OCI-LY7 (cell line): Measurements from ENCODE around the gene ANKRD33B. TPM values are rescaled to one million over a fixed set of nuclear protein-coding genes. Genes with fewer than 3 reads are reported as not detected.

ENCODE experiments used
- BruUV-seq: library from RNA; stranded (reverse); fragments of 400-500 nt; replicated peaks from 2 replicates; lab custom pipeline; 2021; lab: Mats Ljungman, UMichigan
- CTCF ChIA-PET: fragments of 300-600 bp; sonication (Branson Sonifier 250); formaldehyde crosslinking; loops from one replicate; lab custom pipeline; 2022; ENCODE audit warnings: antibody characterized with exemption; ENCODE audit not compliant: unreplicated experiment; lab: Charles Lee
- POLR2A ChIA-PET: fragments of 300-600 bp; sonication (Branson Sonifier 250); formaldehyde crosslinking; loops from one replicate; lab custom pipeline; 2022; ENCODE audit warnings: antibody characterized with exemption; lab: Charles Lee
- DNase-seq: peaks from one replicate; pipeline ENCODE4 v3.0.0-alpha.2; 2015; ENCODE audit warnings: low spot score
- H2AFZ ChIP-seq: fragments of 200-600 bp; sonication (generic), shearing (Covaris generic); 2 replicates; pipeline ENCODE4 v1.6.1; 2014; ENCODE audit warnings: mild to moderate bottlenecking, antibody characterized with exemption, low read length, moderate library complexity
- H3K27ac ChIP-seq: fragments of 200-600 bp; sonication (generic); 2 replicates; pipeline ENCODE4 v1.5.1; 2014; ENCODE audit warnings: mixed run types, low read depth, mild to moderate bottlenecking, moderate library complexity, low read length, inconsistent platforms; ENCODE audit not compliant: poor library complexity, severe bottlenecking
- H3K36me3 ChIP-seq: fragments of 200-600 bp; sonication (generic); 2 replicates; pipeline ENCODE4 v1.6.1; 2014; ENCODE audit warnings: mild to moderate bottlenecking, antibody characterized with exemption, low read length, moderate library complexity, mixed read lengths; ENCODE audit not compliant: insufficient read depth
- H3K4me1 ChIP-seq: fragments of 200-600 bp; sonication (generic); 2 replicates; pipeline ENCODE4 v1.5.1; 2014; ENCODE audit warnings: mild to moderate bottlenecking, low read length; ENCODE audit not compliant: insufficient read depth, poor library complexity, severe bottlenecking
- H3K4me2 ChIP-seq: fragments of 200-600 bp; sonication (generic); 2 replicates; pipeline ENCODE4 v1.6.1; 2014; ENCODE audit warnings: mild to moderate bottlenecking, low read length
- H3K4me3 ChIP-seq: fragments of 200-600 bp; sonication (generic); 2 replicates; pipeline ENCODE4 v1.5.1; 2014; ENCODE audit warnings: mild to moderate bottlenecking, low read depth, low read length; ENCODE audit not compliant: poor library complexity, severe bottlenecking
- H3K79me2 ChIP-seq: fragments of 200-600 bp; sonication (generic); 2 replicates; pipeline ENCODE4 v1.6.1; 2016; ENCODE audit warnings: low read depth, mild to moderate bottlenecking, low read length, moderate library complexity, mixed read lengths; ENCODE audit not compliant: insufficient read depth
- H3K9me2 ChIP-seq: fragments of 200-600 bp; sonication (generic); 2 replicates; pipeline ENCODE4 v1.6.1; 2016; ENCODE audit warnings: mild to moderate bottlenecking, low read length, mixed read lengths; ENCODE audit not compliant: insufficient read depth
- H3K9me3 ChIP-seq: fragments of 200-600 bp; sonication (generic); 2 replicates; pipeline ENCODE4 v1.6.1; 2014; ENCODE audit warnings: mild to moderate bottlenecking, mixed run types, low read length, mixed read lengths
- H4K20me1 ChIP-seq: fragments of 200-600 bp; sonication (generic); 2 replicates; pipeline ENCODE4 v1.6.1; 2014; ENCODE audit warnings: mild to moderate bottlenecking, antibody characterized with exemption, low read length, moderate library complexity, mixed read lengths; ENCODE audit not compliant: insufficient read depth
- EZH2phosphoT487 ChIP-seq: fragments of 200-600 bp; sonication (generic); IDR thresholded peaks from 2 replicates; pipeline ENCODE4 v1.6.1; 2018; ENCODE audit warnings: low read depth, borderline replicate concordance, mild to moderate bottlenecking, mixed run types, antibody characterized with exemption, low read length, moderate library complexity, mixed read lengths
- intact Hi-C: fragments of 100-400 bp; cut with micrococcal nuclease; formaldehyde crosslinking; loops from one replicate; pipeline ENCODE4 v1.10.0; 2022; ENCODE audit not compliant: unreplicated experiment
- total RNA-seq, 2 experiments: library from RNA; depleted of rRNA in 1 of 2; stranded (reverse); fragments of >200 nt in 1 of 2; shearing (Covaris generic) in 1 of 2; gene quantifications; 2 replicates each; pipeline ENCODE4 v1.2.3, GENCODE V29; 2014 to 2022
- TF ChIP-seq, protein P1 (sequence below): fragments of 200-600 bp; sonication (generic); conservative IDR thresholded peaks from 2 replicates; pipeline ENCODE4 v1.5.1; 2014; ENCODE audit warnings: mild to moderate bottlenecking, antibody characterized with exemption, low read length, moderate library complexity, mixed read lengths

Gene ANKRD33B
- total RNA-seq, 2 experiments from 2014 or later: 5.6 to 11.4 TPM

DNA sequence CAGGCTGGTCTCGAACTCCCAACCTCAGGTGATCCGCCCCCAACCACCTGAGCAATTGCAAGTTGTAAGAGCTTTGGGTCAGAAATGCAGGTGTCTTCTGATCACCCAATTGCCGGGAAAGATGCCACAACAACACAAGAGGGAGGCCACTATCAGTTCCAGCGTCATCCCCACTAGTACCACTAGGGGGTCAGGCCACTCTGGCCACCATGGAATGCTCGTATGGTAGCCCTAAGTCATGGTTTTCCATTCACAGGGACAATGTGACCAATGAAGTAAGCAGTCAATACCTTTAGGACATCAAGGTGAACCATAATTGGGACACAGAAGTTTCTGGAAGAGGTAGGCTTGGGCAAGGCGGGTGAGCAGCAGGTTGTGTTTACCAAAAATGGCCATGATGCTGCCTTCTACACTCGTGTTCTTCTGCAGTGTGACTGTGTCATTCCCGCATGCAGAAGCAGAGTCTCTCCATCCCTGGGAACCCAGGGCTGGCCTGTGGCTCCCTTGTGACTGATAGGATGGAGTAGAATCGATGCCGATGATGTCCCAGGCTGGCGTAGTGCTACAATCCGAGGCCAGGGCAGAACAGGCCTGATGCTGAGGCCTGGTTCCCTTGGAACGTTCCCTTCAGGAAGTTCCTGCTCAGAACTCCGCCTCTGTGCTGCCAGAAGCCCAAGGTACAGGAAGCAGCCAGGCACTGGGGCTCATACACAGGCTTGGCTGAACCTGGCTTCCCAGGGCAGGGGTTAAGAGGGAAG lies 42.2 kb upstream of the ANKRD33B start:
- ChIA-PET CTCF (no interaction called here), POLR2A (no interaction called here)
- no peaks in the 10 kb centered on the region for H3K36me3 ChIP-seq
- no peaks in the 10 kb centered on the region for H4K20me1 ChIP-seq
- no peak for DNase-seq
- no peak overlapping the region for H2AFZ ChIP-seq
- no peaks in the 10 kb centered on the region; the same call in 1 of the 2 replicates for H3K9me3 ChIP-seq
- no peaks in the 10 kb centered on the region for H3K9me2 ChIP-seq
- no peak overlapping the region for H3K4me3 ChIP-seq
- no peak overlapping the region for H3K27ac ChIP-seq
- no peaks in the 10 kb centered on the region for H3K79me2 ChIP-seq
- TF ChIP-seq, protein P1, sequence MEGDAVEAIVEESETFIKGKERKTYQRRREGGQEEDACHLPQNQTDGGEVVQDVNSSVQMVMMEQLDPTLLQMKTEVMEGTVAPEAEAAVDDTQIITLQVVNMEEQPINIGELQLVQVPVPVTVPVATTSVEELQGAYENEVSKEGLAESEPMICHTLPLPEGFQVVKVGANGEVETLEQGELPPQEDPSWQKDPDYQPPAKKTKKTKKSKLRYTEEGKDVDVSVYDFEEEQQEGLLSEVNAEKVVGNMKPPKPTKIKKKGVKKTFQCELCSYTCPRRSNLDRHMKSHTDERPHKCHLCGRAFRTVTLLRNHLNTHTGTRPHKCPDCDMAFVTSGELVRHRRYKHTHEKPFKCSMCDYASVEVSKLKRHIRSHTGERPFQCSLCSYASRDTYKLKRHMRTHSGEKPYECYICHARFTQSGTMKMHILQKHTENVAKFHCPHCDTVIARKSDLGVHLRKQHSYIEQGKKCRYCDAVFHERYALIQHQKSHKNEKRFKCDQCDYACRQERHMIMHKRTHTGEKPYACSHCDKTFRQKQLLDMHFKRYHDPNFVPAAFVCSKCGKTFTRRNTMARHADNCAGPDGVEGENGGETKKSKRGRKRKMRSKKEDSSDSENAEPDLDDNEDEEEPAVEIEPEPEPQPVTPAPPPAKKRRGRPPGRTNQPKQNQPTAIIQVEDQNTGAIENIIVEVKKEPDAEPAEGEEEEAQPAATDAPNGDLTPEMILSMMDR: peak; percentile 73
- no peak for TF ChIP-seq EZH2phosphoT487
- BruUV-seq: no TSS peak
- peaks cover 7% of the 10 kb centered on the region for H3K4me1 ChIP-seq
- intact Hi-C loops: no loop called here
- H3K4me2 ChIP-seq: no peak overlapping the region

DNA sequence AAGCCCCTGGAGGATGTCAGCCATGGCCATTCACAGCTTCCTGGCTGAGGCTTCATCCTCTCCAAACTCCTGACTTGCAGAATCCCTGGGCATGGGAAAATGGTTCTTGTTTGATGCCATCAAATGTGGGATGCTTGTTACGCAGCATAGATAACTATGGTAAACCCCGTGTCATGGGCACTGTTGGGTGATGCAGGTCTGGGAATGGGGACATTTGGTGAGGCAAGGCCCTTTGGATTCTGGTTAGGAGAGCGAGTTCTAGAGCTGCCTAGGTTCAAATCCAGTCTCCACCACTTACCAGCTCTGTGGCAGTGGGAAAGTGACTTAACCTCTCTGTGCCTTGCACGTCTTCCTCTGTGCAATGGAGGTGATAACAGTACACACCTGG lies 41.7 kb upstream of the ANKRD33B start:
- H4K20me1 ChIP-seq: no peaks in the 10 kb centered on the region
- H3K4me3 ChIP-seq: no peak overlapping the region
- ChIA-PET CTCF (no interaction called here), POLR2A (no interaction called here)
- DNase-seq: no peak
- no peaks in the 10 kb centered on the region; the same call in 1 of the 2 replicates for H3K9me3 ChIP-seq
- TF ChIP-seq EZH2phosphoT487: no peak
- TF ChIP-seq, protein P1: no peak
- H3K36me3 ChIP-seq: no peaks in the 10 kb centered on the region
- no peaks in the 10 kb centered on the region for H3K79me2 ChIP-seq
- no TSS peak for BruUV-seq
- no peaks in the 10 kb centered on the region for H3K9me2 ChIP-seq
- no peak overlapping the region for H2AFZ ChIP-seq
- intact Hi-C loops: no loop called here
- H3K4me2 ChIP-seq: no peak overlapping the region
- peaks cover 7% of the 10 kb centered on the region for H3K4me1 ChIP-seq
- H3K27ac ChIP-seq: no peak overlapping the region
